SHP77 (cell line): ENCODE results near the gene CDK9.

Source experiments
- DNase-seq, 2 experiments: peaks; one replicate each; lab custom pipeline; 2025; lab: John Stamatoyannopoulos, UW

The CDK9 gene

DNA sequence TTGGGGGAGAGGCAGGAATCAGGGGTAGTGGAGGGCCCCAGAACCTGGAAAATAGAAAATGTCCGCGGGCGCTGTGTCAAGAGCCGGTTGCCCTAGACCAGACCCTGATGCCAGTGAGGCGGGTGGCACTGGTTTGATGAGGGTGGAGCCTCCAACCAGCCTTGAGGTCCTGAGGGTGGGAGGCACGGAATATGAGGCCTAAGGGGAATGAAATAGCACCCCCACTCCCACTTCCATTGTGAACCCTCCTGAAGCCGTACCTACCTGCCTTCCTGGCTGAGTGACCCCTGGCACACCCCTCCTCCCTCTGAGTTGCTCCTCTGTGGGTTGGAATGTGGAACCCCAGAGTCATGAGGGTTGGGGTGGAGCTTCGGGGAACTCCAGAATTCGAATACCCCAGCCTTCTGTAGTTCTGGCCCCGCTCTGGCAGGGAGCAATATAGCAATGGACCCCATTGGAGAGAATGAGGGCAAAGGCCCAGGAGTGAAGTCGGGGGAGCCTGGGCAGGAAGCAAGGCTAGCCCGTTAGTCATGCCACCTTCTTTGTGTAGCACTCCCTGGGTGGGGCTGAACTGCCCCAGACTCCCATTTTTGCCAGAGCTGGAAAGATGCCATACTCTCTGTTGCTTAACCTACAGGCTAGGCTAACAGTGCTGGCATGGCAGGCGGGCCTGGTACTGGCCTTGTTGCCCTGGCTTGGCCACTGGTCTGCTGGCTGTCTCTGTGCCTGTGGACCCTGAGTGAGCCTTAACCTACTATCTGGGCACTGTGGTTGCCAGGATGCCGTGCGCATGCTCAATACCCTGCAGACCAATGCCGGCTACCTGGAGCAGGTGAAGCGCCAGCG lies 17.9 kb downstream of the CDK9 start:
- no peak for DNase-seq

DNA sequence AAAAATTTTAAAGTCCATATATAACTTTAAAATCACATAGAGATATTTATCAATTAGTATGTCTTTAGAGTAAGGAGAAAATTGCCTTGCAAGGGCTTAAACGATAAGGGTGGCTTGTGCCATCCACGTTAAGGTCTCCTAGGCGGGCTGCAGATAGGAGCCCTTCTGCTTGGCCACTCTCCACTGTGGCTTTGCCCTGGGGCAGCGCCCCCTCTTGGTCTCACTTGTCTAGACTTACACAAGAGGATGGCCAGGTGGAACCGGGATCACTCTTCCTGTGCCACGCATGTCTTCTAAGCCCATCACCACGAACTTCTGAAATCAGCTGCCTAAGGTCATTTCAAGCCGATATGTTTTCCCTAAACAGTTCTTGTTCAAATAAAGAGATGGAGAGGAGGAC lies 19.8 kb downstream of the CDK9 start:
- peak; percentile 28 to 66 for DNase-seq

DNA sequence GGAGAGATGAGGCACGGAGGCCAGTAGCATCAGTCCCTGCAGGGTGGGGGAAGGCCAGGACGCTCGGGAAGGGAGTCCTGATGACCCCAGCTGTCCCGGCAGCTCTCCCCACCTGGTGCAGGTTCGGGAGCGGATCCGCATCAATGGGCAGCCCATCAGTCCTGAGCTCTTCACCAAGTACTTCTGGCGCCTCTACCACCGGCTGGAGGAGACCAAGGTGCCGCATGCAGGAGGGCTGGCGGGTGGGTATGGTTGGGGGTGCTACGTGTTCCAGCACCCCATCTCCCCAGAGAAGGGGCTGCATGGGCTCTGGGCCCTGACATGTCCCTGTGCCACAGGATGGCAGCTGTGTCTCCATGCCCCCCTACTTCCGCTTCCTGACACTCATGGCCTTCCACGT lies 21.0 kb downstream of the CDK9 start:
- no peak for DNase-seq

DNA sequence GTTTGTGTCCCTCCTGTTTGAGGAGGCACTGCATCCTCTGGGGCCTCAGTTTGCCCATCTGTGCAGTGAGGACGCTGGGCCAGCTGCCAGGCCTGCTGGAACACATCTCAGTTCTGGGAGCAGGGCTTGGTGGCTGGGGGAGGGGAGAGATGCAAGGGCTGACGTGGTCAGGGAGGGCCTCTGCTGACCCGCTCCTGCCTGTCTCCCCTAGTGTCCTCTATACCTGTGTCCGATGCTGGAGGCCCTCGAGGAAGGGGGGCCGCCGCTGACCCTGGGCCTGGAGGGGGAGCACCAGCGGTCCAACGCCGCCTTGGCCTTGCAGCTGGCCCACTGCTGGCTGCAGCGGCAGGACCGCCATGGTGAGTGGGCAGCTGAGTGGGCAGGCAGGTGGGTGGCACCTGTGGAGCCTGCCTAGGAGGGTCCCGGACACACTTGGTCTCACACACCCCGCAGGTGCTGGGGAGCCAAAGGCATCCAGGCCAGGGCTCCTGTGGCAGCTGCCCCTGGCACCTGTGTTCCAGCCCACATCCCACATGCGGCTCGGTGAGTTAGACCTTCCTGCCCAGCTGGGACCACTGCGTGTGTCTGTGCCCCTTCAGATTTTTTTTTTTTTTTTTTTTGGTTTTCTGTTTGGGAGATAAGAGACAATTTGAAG lies 22.6 kb downstream of the CDK9 start:
- no peak for DNase-seq

DNA sequence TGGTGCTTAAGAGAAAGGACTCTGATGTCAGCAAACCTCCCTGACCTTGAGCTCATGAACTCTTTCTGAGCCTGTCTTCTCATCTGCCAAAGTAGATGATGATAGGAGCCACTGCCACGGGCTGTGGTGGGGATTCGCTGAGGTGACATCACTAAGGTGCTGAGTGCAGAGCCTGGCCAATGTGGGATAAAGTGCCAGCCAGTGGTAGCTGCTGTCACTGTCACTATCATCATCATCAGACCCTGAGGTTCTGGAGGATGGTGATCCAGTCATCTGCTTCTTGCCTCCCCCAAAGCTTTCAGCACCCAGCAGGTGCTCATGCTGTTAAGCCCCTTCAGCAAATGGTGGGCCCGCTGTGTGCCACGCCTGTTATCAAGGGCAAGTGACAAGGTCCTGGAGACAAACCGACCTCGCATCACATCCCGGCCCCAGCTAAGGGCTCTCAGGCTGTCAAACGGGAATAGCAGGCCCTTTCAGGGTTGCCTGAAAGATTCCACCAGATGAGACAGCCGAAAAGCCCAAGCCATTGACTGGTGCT lies 23.2 kb downstream of the CDK9 start:
- no peak for DNase-seq

DNA sequence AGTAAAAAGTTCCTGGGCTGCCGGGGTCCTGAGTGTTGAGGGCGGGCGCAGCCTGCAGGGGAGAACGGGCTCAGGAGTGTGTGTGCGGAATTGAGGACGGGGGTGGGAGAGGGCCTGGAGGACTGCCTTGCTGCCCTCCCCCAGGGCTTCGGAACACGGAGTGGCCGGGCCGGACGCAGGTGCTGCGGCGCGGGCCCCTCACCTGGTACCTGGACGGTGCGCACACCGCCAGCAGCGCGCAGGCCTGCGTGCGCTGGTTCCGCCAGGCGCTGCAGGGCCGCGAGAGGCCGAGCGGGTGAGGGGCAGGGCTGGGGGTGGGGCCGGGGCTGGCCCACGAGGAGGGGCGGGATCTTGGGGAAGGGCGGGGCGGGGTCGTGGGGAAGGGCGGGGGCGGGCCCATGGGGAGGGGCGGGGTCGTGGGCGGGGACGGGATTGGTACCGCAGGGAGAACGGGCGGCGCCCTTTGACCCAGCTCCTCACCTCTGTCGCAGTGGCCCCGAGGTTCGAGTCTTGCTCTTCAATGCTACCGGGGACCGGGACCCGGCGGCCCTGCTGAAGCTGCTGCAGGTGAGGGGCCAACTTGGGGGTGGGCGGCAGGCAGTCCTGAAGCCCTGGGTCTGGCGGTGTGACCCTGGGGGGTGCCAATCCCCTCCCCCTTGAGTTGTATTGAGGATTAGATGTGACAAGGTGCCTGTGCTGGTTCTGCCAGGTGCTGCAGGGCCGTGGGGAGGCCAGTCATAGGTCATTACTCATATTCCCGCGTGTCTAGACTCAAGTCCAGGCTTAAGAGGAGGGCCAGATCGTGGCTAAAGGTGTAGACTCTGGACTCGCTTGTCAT lies 23.9 kb downstream of the CDK9 start:
- no peak for DNase-seq

DNA sequence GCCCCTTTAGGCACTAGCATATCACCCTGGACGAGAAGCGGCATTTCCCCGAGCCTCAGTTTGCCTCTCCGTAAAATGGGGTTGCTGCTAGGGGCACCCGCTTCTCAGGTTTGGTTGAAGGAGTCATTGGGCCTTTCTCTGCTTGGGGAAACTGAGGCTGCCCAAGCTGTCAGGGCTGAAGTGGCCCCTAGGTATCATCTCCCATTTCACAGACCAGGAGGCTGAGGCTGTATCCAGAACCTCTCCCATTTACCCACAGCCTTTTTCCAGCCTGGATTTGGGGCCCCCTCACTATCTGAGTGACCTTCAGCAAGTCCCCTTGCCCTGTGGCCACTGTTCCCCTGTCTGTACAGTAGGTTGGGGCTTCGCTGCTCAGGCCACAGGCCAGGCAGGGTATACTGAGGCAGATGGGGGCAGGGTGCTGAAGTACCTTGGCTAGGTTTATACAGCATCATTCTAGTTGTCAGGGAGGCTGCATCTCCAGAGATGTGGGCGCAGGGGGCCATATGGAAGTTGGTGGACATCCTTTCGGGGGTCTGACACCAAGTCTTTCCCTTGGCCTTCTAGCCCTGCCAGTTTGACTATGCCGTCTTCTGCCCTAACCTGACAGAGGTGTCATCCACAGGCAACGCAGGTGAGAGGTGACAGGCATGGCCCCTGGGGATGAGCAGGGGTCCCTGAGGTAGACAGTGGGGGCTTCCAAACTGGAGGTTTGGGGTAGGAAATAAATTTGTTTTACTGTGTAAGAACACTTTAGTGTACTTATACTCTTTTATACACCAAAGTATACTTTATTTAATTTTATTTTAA lies 24.7 kb downstream of the CDK9 start:
- no peak for DNase-seq

DNA sequence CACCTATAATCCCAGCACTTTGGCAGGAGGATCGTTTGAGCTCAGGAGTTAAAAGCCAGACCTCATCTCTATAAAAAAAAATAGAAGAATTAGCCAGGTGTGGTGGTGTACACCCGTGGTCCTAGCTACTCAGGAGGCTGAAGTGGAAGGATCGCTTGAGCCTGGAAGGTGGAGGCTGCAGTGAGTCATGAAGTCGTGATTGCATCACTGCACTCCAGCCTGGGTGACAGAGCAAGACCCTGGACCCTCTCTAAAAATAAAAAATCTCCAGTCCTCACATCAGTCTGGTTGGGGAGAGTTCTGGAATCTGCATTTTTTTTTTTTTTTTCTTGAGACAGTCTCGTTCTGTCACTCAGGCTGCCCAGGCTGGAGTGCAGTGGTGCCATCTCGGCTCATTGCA lies 26.2 kb downstream of the CDK9 start:
- DNase-seq, result no peak

DNA sequence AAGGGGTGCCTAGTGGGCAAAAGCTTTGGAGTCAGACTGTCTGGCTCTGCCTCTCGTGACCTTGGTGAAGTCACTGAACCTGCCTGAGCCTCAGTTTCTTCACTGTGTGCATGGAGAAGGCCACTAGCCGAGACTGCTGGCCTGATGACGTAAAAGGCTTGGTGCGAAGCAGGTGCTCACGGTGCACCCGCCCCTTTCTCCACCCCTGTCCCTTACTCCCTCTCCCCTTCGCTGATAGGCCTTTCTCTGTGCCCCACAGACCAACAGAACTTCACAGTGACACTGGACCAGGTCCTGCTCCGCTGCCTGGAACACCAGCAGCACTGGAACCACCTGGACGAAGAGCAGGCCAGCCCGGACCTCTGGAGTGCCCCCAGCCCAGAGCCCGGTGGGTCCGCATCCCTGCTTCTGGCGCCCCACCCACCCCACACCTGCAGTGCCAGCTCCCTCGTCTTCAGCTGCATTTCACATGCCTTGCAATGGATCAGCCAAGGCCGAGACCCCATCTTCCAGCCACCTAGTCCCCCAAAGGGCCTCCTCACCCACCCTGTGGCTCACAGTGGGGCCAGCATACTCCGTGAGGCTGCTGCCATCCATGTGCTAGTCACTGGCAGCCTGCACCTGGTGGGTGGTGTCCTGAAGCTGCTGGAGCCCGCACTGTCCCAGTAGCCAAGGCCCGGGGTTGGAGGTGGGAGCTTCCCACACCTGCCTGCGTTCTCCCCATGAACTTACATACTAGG lies 27.3 kb downstream of the CDK9 start:
- DNase-seq, result no peak

DNA sequence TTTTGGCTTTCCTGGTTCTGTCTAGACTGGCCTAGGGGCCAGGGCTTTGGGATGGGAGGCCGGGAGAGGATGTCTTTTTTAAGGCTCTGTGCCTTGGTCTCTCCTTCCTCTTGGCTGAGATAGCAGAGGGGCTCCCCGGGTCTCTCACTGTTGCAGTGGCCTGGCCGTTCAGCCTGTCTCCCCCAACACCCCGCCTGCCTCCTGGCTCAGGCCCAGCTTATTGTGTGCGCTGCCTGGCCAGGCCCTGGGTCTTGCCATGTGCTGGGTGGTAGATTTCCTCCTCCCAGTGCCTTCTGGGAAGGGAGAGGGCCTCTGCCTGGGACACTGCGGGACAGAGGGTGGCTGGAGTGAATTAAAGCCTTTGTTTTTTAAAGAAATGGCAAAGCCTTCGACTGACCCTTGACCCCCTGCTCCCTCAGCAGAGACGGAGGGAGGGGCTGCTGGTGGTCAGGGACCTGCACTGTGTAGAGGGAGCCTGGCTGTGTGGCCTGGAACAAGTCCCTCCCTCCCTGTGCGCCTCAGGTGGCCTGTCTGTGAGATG lies 27.9 kb downstream of the CDK9 start:
- DNase-seq, result no peak

DNA sequence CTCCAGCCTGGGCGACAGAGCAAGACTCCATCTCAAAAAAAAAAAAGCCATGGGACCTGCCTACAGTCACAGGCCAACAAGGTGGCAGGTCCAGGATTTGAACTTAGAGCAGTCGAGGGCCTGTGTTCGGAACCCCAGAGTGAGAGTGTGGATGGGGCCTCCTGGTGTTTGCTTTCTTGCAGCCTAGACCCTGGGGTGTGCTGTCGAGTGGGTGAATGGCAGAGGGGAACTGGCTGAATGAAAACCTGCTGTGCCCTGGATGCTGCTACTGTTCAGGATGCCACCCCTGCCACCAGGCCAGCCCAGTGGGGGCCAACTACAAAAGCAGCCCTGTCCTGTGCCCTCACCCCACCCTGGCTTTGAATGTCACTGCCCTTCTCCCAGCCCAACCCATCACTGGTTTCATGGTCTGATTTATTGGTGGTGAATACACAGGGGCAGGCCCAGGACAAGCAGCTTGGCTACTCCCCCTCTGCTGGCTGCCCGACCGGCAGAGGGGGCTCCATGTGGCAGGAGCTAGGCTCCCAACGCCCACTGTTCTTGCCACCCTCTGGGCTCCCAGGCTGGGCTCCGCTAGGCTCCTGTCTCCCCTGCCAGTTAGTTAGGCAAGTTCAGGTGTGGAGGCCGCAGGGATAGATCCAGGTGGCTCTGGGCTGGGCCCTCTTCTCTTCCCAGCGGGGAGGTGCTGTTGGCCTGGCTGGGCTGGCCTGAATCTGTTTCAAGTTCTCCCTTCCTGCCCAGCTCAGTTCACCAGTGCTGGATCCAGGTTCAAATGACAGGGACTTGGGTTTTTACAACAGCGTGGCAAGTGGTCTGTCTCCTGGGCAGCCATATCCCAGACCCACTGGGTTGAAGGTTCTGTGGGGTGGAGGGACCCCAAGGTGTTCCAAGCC lies 29.0 kb downstream of the CDK9 start:
- DNase-seq, result no peak

DNA sequence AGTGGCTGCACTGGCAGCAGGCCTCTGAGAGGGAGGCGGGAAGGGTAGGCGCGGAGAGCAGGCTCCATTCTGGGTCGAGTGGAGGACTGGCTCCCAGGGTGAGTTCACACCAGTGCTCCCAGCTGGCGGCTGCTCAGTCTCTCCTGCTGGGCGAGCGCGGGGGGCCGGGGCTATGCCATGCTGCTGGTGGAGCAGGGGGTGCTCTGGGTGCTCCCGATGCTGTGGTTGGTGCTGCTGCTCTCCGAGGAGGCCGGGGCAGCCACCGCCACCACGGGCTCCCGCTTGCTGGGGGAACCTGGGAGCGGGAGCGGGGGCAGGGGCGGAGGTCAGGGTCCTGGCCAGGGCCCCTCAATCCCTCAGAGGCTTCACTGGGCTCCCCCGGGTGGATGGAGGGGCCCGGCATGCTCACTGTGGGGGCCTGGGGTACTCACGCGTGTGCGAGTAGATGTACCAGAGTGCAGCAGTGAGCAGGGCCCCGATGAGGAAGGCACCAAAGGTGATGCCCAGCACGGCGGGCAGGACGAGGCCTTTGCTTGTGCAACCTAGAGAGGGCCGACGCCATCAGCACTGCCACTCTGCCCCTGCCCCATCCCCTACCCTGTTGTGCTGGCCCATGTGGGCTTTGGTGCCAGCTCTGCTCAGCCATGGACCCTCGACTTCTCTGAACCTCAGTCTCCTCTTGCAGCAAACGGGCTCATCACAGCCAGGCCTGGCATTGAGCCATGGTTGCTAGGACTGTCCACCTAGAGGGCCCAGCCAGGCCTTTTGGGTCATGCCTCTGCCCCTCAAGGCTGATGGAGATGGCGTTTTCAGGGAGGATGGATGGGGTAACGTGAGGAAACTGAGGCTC lies 29.9 kb downstream of the CDK9 start:
- DNase-seq, result no peak

DNA sequence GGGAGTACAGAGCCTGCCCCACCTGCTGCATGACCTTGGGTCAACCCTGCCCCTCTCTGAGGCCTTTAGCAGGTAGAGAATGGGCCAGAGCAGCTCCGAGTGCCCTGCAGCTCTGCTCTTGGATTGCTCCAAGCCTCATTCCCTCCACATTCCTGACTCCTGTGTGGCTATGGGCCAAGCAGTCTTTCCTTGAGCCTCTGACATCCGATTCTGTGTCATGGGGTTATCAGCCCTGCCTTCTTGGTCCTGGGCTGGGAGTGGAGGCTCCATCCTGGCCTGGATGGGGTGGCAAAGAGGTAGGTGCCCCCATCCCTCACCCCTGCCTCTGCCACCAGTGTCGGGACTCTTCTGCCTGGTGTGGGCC lies 30.5 kb downstream of the CDK9 start:
- no peak for DNase-seq

DNA sequence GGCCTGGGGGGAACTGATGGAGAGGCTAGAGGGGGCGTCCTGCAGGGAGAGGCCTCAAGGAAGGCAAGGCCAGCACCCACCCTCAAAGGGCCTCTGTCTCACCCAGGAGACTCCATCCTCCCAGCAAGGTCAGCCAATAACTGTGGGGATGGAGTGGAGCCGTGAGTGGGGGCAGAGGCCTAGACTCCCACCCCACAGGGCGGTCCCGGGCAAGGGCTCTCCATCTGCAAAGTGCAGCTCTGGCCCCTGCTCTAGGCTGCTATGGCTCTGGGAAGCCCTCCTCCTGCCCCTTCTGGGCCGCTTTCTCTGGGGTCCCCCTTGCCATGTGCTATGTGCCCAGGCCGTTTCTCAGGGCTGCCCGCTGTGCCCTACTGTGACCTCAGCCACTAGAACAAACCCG lies 30.9 kb downstream of the CDK9 start:
- no peak for DNase-seq

DNA sequence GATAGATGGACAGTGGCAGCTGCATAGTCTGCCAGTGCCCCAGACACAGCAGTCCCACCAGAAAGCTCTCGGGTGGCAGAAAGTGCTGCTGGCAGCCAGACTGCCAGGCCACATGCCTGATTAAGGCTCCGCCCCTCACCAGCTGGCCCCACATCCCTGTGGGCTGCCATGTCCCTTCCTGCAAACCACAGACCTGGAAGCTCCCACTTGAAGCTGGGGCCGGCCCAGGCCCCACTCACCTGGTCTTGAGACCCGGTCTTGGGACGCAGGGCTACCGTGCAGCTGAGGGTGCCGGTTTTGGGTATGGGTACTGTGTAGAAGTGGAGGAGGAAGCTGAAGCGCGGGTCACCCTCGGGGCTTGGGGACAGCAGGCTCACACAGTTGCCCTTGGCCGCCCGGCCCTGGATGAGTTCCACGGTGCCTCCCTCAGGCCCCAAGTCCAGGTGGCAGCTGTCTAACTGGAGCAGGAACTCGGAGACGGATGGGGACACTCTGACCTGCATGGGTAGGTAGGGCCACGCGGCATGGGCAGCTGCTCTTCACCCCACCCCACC lies 32.1 kb downstream of the CDK9 start:
- DNase-seq, result peak in 1 of 2 experiments; percentile 29

DNA sequence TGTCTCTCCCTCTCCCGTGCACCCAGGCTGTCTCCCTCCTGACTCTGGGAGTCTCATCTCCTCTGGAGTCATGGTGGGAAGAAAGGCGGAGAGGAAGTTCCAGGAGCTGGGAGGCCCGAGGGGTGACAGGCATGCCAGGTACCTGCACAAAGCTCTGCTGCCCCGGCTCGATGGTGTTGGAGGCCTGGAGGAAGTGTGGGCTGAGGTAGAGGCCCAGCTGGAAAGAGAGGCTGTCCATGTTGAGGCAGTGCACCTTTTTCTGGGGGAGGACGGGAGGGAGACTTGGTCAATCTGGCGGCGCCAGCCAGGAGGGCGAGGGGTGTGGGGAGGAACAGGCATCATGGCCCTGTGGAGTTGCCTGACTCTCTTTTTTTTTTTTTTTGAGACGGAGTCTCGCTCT lies 32.7 kb downstream of the CDK9 start:
- no peak for DNase-seq

DNA sequence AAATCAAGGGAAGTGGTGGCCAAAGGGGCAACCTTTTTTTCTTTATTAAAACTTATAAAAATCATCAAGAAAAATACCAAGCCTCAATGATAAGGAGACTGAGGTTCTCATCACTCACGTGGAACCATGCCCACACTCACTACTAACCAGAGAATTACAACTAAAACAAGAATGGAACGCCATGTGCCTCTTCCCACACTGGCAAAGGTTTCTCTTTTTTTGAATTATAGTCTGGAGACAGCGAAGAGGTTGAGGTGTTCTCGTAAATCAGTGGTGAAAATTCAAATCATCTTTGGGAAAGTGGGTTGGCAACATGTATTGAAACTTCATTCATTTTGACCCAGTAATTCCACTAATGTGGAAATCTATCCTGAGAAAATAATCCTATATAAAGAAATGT lies 36.3 kb downstream of the CDK9 start:
- no peak for DNase-seq

DNA sequence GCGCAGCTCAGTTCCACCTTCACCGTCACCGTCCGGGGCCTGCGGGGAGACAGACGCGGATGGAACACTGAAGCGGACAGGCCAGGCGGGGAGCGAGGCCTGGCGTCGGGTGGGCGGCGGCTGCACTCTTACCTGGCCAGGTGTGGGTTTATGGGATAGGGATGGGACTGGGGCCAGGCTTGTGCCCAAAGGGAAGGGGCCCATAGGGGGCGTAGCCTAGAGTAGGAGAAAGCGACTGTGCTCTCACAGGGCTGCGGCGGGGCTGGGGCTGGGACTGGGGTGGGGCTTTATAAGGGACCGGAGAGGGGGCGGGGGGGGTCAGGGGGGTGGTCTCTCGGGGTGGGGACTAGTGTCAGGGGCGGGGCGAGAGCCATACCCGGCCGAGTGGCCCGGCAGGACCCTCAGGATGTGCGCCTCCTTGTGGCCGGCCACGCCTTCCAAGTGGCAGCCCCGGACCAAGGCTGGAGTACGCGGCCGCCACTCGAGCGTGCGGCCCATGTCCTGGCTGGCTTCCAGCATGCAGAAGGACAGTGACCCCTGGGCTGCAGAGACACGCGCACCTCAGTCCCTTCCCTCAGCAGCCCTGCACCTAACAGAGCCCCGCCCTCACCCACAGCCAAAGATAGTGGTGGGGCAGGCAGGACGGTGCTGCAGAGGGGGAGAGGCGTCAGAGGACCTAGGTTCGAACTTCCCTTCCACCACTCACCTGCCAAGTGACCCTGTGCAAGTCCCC lies 39.7 kb downstream of the CDK9 start:
- peak in 1 of 2 experiments; percentile 6 for DNase-seq
